ENCODE data around the gene LPCAT2.

- no peak for TF ChIP-seq CTCF (IDR thresholded peaks at IDR 0.05)
- TF ChIP-seq POLR2A (IDR thresholded peaks at IDR 0.05) = no peak
- TF ChIP-seq POLR2AphosphoS5 (IDR thresholded peaks at IDR 0.05; ENCODE audit: insufficient read depth in 1 of 2, low read depth in 1 of 2) = no peak
These were observed 30.2 kb downstream of the LPCAT2 start for GRCh38 chr16:55539049-55539448.

Data from vagina (tissue), 2 donors.